Kidney epithelial cell (primary cell): ENCODE measurements around the gene HOXB4. TPM values are rescaled to one million over a fixed set of nuclear protein-coding genes. Genes with fewer than 3 reads are reported as not detected.

Source experiments
- DNase-seq: peaks from one replicate; pipeline ENCODE4 v3.0.0-alpha.2; 2010; ENCODE audit warnings: low read depth
- H3K27me3 ChIP-seq: 2 replicates; pipeline ENCODE4 v1.6.0; 2011; ENCODE audit warnings: low read length; ENCODE audit not compliant: control insufficient read depth, insufficient read depth
- H3K36me3 ChIP-seq: 2 replicates; pipeline ENCODE4 v1.5.1; 2011; ENCODE audit warnings: low read length; ENCODE audit not compliant: control insufficient read depth, insufficient read depth
- H3K4me3 ChIP-seq: 2 replicates; pipeline ENCODE4 v1.5.1; 2011; ENCODE audit warnings: low read depth, mild to moderate bottlenecking, control low read depth, low read length
- CTCF ChIP-seq: IDR thresholded peaks from 2 replicates; pipeline ENCODE4 v1.5.1; 2011; ENCODE audit warnings: mild to moderate bottlenecking, moderate library complexity, low read length, control low read depth, inconsistent platforms; ENCODE audit not compliant: insufficient read depth, poor library complexity, severe bottlenecking
- total RNA-seq: library from RNA; depleted of rRNA; stranded (reverse); fragments of >200 nt; gene quantifications from 2 replicates; pipeline ENCODE4 v1.2.3, GENCODE V29; 2015

HOXB4 gene
- total RNA-seq, 1 donor from 2014 or later: 3.6 TPM

- peak overlapping the region; percentile 92 for H3K4me3 ChIP-seq
- no peak for DNase-seq
- no peak for TF ChIP-seq CTCF
Measured at GRCh38 chr17:48606892-48607614, 28.9 kb upstream of the HOXB4 start.

GRCh38 chr17:48605991-48606891 is 28.1 kb upstream of the HOXB4 start:
- Histone ChIP-seq H3K27me3 (no peaks in the 10 kb centered on the region), H3K36me3 (no peaks in the 10 kb centered on the region), H3K4me3 (peak overlapping the region; percentile 92)
- no peak for DNase-seq
- no peak for TF ChIP-seq CTCF

More at GRCh38 chr17:48606892-48607614, 28.9 kb upstream of the HOXB4 start:
- Histone ChIP-seq H3K27me3 (no peaks in the 10 kb centered on the region), H3K36me3 (peaks cover 1% of the 10 kb centered on the region)

- H3K4me3 ChIP-seq: peak overlapping the region; percentile 92
- no peak for DNase-seq
- no peaks in the 10 kb centered on the region for H3K27me3 ChIP-seq
- H3K36me3 ChIP-seq: no peaks in the 10 kb centered on the region
- no peak for TF ChIP-seq CTCF
Measured at GRCh38 chr17:48605409-48605919, 27.3 kb upstream of the HOXB4 start.

- no peak for TF ChIP-seq CTCF
- Histone ChIP-seq H3K27me3 (no peaks in the 10 kb centered on the region), H3K36me3 (no peaks in the 10 kb centered on the region), H3K4me3 (peak within 1 kb of the TSS; percentile 92)
- peak; percentile 55 for DNase-seq
Measured at GRCh38 chr17:48604770-48605329, 26.7 kb upstream of the HOXB4 start, which contains the start of gene HOXB6. Gene HOXB6 (minus strand): TSS chr17:48604986. CDS start chr17:48598150, 6,836 bp downstream.

- no peaks in the 10 kb centered on the region for H3K27me3 ChIP-seq
- TF ChIP-seq CTCF: no peak
- no peak for DNase-seq
- H3K4me3 ChIP-seq: peak overlapping the region; percentile 92
- H3K36me3 ChIP-seq: no peaks in the 10 kb centered on the region
Measured at GRCh38 chr17:48603959-48604769, 26.0 kb upstream of the HOXB4 start.
